ENCODE results near the gene CCDC13.
"Not testable (repeated sequence)": the region's sequence is repeated elsewhere in the genome, so short reads cannot be mapped to it uniquely, and the experiment has no call there.

The CCDC13 gene, protein sequence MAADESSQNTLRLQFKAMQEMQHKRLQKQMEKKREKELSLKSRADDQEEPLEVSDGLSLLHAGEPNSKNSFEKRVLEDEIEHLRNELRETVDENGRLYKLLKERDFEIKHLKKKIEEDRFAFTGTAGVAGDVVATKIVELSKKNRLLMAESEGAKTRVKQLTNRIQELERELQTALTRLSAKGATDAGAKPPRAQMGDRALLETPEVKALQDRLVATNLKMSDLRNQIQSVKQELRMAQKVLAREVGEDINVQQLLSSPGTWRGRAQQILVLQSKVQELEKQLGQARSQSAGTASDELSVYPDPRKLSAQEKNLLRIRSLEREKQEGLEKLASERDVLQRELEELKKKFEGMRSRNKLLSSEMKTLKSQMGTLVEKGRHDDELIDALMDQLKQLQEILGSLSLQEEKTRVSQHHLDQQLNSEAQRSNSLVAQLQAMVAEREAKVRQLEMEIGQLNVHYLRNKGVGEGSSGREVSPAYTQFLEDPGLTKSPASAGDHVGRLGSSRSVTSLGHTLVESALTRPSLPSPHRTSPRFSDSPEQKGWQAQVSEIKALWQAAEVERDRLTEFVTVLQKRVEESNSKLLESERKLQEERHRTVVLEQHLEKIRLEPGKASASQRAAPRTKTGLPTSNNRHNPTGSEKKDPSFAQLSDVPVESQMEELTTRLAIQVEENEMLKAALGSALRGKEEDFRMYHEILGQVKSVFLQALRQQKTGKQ

DNA sequence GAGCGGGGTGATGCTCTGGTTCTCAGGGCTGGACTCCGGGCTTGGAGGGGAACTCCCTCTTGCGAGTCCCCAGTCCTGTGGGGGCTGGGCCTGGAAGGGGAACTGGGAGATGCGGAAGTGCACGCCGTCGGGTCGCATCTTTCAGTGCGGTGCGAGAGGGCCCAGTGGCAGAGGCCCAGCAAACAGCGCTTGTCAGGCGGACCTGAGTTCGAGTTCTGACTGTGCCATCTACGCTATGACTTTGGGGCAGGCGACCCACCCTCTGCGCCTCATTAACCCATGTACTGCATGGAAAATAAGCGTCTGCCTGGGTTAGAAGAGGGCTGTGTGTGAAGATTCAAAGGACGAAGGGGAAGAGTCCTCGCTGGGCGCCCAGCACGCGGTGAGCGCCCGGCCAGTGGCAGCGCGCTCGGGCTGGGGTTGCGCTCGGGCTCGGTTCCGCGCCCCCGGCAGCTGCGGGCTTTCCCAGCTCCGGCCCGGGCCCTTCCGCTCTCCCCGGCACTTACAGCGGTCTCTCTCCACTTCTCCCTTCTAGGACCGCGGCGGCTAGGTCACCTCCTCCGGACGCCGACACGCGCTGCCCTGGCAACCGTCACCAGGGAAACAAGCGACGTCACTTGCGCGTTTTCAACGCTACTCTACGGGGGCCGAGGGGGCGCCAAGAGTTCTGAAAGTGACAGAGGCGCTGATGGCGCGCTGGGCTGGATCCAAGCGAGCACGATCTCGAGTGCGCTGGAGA, at the start of gene CCDC13:
Gene CCDC13 (minus strand): TSS at position 584 of the 739 bp plus-strand sequence. CDS start 14,908 bp downstream, outside the sequence.
- Histone ChIP-seq H3K27ac (ENCODE audit: low read length) (peak within 1 kb of the TSS; percentile 70), H3K4me3 (ENCODE audit: low read length) (peak within 1 kb of the TSS; percentile 95), H3K36me3 (ENCODE audit: insufficient read depth, low read depth, low read length) (no peaks in the 10 kb centered on the region), H3K4me1 (ENCODE audit: insufficient read depth, low read length) (peaks cover 2% of the 10 kb centered on the region; the same call in 1 of the 2 replicates), H3K9ac (ENCODE audit: low read depth, low read length) (peak within 1 kb of the TSS; percentile 85; the same call in 1 of the 2 replicates), H3K27me3 (ENCODE audit: insufficient read depth, low read length) (peaks cover 20% of the 10 kb centered on the region), H3K9me3 (ENCODE audit: insufficient read depth, low read depth, low read length) (no peaks in the 10 kb centered on the region)

DNA sequence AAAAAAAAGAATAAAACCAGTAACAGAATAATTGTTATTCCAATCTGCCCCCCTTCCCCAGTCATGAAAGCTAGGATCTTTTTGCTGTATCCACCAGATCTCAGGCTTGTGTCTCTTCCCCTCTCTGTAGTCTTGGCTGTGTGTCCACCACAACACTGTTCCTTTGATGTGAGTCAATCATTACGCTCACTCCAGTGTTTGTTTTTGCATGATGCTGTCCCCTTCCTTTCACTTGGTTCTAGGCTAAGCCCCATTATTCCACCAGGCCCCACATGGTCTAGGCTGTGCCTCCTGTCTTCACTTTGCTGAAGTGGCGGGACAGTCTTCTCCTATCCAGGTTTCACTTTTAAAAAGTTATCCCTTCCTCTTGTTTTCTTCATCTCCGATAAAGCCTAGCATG, 49.8 kb upstream of the CCDC13 start:
- Histone ChIP-seq H3K27ac (ENCODE audit: low read length) (no peak overlapping the region), H3K27me3 (ENCODE audit: insufficient read depth, low read length) (no peaks in the 10 kb centered on the region), H3K9ac (ENCODE audit: low read depth, low read length) (no peak overlapping the region), H3K9me3 (ENCODE audit: insufficient read depth, low read depth, low read length) (no peaks in the 10 kb centered on the region), H3K4me1 (ENCODE audit: insufficient read depth, low read length) (no peaks in the 10 kb centered on the region), H3K4me3 (ENCODE audit: low read length) (no peak overlapping the region), H3K36me3 (ENCODE audit: insufficient read depth, low read depth, low read length) (no peaks in the 10 kb centered on the region)

DNA sequence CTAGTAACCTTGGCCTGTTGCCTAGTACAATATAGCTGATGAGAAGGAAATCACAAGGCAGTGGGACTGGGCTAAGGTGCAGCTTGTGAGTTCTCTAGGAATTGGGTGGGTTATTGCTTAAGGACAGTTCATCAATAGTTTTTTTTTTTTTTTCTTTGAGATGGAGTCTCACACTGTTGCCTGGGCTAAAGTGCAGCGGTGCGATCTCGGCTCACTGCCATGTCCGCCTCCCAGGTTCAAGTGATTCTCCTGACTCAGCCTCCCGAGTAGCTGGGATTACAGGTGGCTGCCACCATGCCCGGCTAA, 47.6 kb upstream of the CCDC13 start:
- Histone ChIP-seq H3K27me3 (ENCODE audit: insufficient read depth, low read length) (no peaks in the 10 kb centered on the region; the same call in 1 of the 2 replicates), H3K9me3 (ENCODE audit: insufficient read depth, low read depth, low read length) (no peaks in the 10 kb centered on the region), H3K27ac (ENCODE audit: low read length) (no peak overlapping the region), H3K36me3 (ENCODE audit: insufficient read depth, low read depth, low read length) (no peaks in the 10 kb centered on the region), H3K4me1 (ENCODE audit: insufficient read depth, low read length) (no peaks in the 10 kb centered on the region), H3K9ac (ENCODE audit: low read depth, low read length) (no peak overlapping the region), H3K4me3 (ENCODE audit: low read length) (no peak overlapping the region)

DNA sequence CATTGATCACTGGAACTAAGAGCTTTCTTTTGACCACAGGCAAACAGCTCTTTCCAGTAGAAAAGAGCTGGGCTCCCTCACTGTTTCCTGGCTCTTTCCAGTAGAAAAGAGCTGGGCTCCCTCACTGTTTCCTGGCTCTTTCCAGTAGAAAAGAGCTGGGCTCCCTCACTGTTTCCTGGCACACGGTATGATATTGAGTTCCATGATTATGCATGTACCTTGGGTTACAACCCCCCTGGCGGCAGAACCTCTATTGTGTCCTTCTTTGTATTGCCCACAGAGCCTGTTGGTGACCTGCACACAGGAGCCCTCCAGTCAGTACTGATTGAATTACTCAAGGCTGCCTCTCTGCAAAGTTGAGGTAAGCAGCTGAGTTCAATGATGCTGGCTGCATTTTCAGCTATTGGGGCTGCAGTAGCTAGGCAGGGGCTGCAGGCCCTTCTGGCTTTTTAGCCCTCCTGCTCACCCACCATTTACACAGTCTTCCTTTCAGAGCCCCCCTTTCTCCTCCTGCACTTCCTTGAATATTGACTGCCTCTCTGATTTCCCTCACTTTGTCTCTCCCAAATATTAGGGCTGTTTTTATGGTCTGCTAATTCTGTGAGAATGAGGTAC, 46.4 kb upstream of the CCDC13 start:
- no peak overlapping the region for H3K27ac ChIP-seq (ENCODE audit: low read length)
- H3K9ac ChIP-seq (ENCODE audit: low read depth, low read length) = no peak overlapping the region
- no peaks in the 10 kb centered on the region; the same call in 1 of the 2 replicates for H3K27me3 ChIP-seq (ENCODE audit: insufficient read depth, low read length)
- no peaks in the 10 kb centered on the region for H3K9me3 ChIP-seq (ENCODE audit: insufficient read depth, low read depth, low read length)
- H3K36me3 ChIP-seq (ENCODE audit: insufficient read depth, low read depth, low read length) = no peaks in the 10 kb centered on the region
- H3K4me3 ChIP-seq (ENCODE audit: low read length) = no peak overlapping the region
- no peaks in the 10 kb centered on the region for H3K4me1 ChIP-seq (ENCODE audit: insufficient read depth, low read length)

DNA sequence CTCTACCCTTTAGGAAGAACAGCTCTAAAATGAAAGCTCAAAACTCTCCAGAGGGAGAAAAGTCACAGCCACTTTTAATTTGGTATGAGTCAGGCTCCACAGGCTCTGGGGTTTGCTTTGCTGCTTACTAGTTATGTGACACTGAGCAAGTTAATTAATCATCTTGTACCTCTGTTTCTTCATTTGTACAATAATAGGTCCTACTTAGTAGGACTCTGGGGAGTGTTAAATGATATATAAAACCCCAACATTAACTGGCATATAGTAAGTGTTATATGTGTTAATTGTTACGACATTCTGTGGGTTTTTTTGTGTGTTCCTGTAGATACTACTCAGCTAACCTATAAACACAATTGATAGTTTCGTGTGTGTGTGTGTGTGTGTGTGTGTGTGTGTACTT, 42.8 kb upstream of the CCDC13 start:
- Histone ChIP-seq H3K9me3 (ENCODE audit: insufficient read depth, low read depth, low read length) (no peaks in the 10 kb centered on the region), H3K4me3 (ENCODE audit: low read length) (no peak overlapping the region), H3K4me1 (ENCODE audit: insufficient read depth, low read length) (no peaks in the 10 kb centered on the region), H3K27me3 (ENCODE audit: insufficient read depth, low read length) (no peaks in the 10 kb centered on the region; the same call in 1 of the 2 replicates), H3K9ac (ENCODE audit: low read depth, low read length) (no peak overlapping the region), H3K27ac (ENCODE audit: low read length) (no peak overlapping the region), H3K36me3 (ENCODE audit: insufficient read depth, low read depth, low read length) (no peaks in the 10 kb centered on the region)

DNA sequence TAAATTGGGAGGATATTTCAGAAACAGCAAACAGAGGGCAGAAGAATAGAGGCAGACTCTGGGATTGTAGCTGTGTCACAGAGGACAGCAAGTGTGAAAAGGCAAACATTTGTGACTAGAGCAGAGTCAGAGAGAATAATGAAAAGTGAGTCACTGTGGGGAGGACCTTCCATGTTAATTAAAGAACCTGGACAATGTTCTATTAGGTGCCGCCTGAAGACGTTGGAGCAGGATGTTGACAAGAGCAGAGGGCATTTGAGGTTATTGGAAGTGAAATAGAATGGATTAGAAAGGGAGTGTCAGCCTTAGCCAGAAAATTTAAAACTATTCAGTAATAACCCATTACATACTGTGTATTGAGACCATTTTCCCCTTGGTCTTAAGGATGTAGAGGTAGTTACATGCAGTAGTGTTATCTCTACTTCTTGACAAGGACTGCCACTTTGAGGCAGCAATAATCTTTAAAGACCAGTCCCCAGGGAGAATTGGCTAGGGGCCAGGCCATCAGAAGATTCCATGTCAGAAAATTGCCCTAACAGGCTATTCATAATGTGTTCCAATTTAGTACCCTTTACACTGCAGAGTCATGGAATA, 42.0 kb upstream of the CCDC13 start:
- H3K27ac ChIP-seq (ENCODE audit: low read length) = no peak overlapping the region
- no peaks in the 10 kb centered on the region; the same call in 1 of the 2 replicates for H3K27me3 ChIP-seq (ENCODE audit: insufficient read depth, low read length)
- H3K36me3 ChIP-seq (ENCODE audit: insufficient read depth, low read depth, low read length) = no peaks in the 10 kb centered on the region

DNA sequence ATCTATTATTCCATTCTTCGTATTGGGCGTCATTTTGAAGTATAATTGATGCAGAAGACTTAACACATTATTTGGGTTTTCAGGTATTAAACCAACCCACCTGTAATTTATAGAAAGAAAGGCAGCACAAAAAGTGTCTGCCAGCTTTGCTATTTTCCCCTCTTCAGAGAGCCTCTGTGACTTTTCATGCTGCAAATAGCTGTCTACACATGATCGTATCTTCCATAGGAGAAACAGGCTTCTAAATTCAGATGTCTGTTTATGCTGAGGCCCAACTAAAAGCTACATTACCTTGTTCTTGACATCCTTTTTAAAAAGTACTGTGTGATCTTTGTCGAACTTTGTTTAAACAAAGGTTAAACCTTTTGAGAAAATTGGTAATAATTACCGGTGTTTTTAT, 41.2 kb upstream of the CCDC13 start:
- H3K4me3 ChIP-seq (ENCODE audit: low read length) = no peak overlapping the region
- H3K36me3 ChIP-seq (ENCODE audit: insufficient read depth, low read depth, low read length) = no peaks in the 10 kb centered on the region
- no peaks in the 10 kb centered on the region; the same call in 1 of the 2 replicates for H3K27me3 ChIP-seq (ENCODE audit: insufficient read depth, low read length)
- no peak overlapping the region for H3K27ac ChIP-seq (ENCODE audit: low read length)
- no peaks in the 10 kb centered on the region for H3K4me1 ChIP-seq (ENCODE audit: insufficient read depth, low read length)
- no peak overlapping the region for H3K9ac ChIP-seq (ENCODE audit: low read depth, low read length)
- H3K9me3 ChIP-seq (ENCODE audit: insufficient read depth, low read depth, low read length) = no peaks in the 10 kb centered on the region

More for the DNA sequence above, 42.0 kb upstream of the CCDC13 start:
- H3K4me1 ChIP-seq (ENCODE audit: insufficient read depth, low read length) = no peaks in the 10 kb centered on the region
- no peak overlapping the region for H3K4me3 ChIP-seq (ENCODE audit: low read length)
- H3K9me3 ChIP-seq (ENCODE audit: insufficient read depth, low read depth, low read length) = no peaks in the 10 kb centered on the region
- H3K9ac ChIP-seq (ENCODE audit: low read depth, low read length) = no peak overlapping the region

DNA sequence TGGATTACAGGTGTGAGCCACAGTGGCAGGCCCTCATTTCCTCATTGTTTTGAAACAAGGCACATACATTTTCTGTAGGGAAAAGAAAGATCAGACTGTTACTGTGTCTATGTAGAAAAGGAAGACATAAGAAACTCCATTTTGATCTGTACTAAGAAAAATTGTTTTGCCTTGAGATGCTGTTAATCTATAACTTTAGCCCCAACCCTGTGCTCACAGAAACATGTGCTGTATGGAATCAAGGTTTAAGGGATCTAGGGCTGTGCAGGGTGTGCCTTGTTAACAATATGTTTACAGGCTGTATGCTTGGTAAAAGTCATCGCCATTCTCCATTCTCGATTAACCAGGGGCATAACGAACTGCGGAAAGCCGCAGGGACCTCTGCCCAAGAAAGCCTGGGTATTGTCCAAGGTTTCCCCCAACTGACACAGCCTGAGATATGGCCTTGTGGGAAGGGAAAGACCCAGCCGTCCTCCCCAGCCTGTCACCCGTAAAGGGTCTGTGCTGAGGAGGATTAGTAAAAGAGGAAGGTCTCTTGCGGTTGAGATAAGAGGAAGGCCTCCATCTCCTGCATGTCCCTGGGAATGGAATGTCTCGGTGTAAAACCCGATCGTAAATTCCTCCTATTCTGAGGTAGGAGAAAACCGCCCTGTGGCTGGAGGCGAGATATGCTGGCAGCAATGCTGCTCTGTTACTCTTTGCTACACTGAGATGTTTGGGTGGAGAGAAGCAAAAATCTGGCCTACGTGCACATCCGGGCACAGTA, 38.2 kb upstream of the CCDC13 start:
- H3K27ac ChIP-seq (ENCODE audit: low read length); H3K4me1 ChIP-seq (ENCODE audit: insufficient read depth, low read length); H3K27me3 ChIP-seq (ENCODE audit: insufficient read depth, low read length); H3K9me3 ChIP-seq (ENCODE audit: insufficient read depth, low read depth, low read length); H3K4me3 ChIP-seq (ENCODE audit: low read length); H3K9ac ChIP-seq (ENCODE audit: low read depth, low read length); H3K36me3 ChIP-seq (ENCODE audit: insufficient read depth, low read depth, low read length): not testable (repeated sequence)

DNA sequence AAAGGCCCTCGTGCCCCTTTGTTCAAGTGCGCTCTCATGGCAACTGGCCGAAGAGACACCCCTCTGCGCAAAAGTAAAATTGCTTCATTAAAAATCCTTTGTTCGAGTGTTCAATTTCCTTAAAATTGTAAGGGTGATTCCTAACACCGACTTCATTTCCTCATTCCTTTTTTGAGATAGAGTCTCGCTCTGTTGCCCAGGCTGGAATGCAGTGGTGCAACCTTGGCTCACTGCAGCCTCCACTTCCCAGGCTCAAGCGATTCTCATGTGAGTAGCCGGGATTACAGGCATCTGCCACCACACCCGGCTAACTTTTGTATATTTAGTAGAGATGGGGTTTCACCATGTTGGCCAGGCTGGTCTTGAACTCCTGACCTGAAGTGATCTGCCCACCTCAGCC, 37.7 kb upstream of the CCDC13 start:
- not testable (repeated sequence) for H3K9ac ChIP-seq (ENCODE audit: low read depth, low read length)

DNA sequence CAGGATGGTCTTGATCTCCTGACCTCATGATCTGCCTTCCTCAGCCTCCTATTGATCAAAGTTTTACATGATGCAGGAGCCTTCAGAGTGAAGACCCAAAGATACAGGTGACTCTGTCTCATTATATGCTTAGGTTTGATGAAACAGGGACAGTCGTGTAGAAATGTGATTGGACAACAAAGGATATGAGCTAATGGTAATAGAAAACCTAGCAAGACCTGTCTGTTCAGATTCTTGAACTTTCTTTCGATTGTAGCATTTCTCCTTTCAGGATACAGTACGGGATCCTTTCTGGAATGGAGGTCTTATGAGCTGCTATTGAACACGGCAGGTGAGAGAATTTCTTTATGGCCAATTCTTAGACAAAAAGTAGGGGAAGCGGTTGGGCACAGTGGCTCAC, 36.1 kb upstream of the CCDC13 start, which contains the start of gene ACKR2:
Gene ACKR2 (plus strand): TSS at position 244 of the 400 bp plus-strand sequence. CDS start 55,058 bp downstream, outside the sequence.
- H3K27ac ChIP-seq (ENCODE audit: low read length) = no peak within 1 kb of the TSS
- peaks cover 4% of the 10 kb centered on the region; the same call in 1 of the 2 replicates for H3K4me1 ChIP-seq (ENCODE audit: insufficient read depth, low read length)
- no peak within 1 kb of the TSS for H3K9ac ChIP-seq (ENCODE audit: low read depth, low read length)
- H3K4me3 ChIP-seq (ENCODE audit: low read length) = no peak within 1 kb of the TSS
- no peaks in the 10 kb centered on the region for H3K36me3 ChIP-seq (ENCODE audit: insufficient read depth, low read depth, low read length)
- H3K9me3 ChIP-seq (ENCODE audit: insufficient read depth, low read depth, low read length) = no peaks in the 10 kb centered on the region
- H3K27me3 ChIP-seq (ENCODE audit: insufficient read depth, low read length) = peaks cover 19% of the 10 kb centered on the region

More for the DNA sequence above, 37.7 kb upstream of the CCDC13 start:
- H3K4me1 ChIP-seq (ENCODE audit: insufficient read depth, low read length); H3K9me3 ChIP-seq (ENCODE audit: insufficient read depth, low read depth, low read length); H3K36me3 ChIP-seq (ENCODE audit: insufficient read depth, low read depth, low read length); H3K27ac ChIP-seq (ENCODE audit: low read length); H3K27me3 ChIP-seq (ENCODE audit: insufficient read depth, low read length); H3K4me3 ChIP-seq (ENCODE audit: low read length): not testable (repeated sequence)
